ENCODE results near the gene DCAF6.
"Not testable (repeated sequence)": the region's sequence is repeated elsewhere in the genome, so short reads cannot be mapped to it uniquely, and the experiment has no call there.

Gene DCAF6, protein sequence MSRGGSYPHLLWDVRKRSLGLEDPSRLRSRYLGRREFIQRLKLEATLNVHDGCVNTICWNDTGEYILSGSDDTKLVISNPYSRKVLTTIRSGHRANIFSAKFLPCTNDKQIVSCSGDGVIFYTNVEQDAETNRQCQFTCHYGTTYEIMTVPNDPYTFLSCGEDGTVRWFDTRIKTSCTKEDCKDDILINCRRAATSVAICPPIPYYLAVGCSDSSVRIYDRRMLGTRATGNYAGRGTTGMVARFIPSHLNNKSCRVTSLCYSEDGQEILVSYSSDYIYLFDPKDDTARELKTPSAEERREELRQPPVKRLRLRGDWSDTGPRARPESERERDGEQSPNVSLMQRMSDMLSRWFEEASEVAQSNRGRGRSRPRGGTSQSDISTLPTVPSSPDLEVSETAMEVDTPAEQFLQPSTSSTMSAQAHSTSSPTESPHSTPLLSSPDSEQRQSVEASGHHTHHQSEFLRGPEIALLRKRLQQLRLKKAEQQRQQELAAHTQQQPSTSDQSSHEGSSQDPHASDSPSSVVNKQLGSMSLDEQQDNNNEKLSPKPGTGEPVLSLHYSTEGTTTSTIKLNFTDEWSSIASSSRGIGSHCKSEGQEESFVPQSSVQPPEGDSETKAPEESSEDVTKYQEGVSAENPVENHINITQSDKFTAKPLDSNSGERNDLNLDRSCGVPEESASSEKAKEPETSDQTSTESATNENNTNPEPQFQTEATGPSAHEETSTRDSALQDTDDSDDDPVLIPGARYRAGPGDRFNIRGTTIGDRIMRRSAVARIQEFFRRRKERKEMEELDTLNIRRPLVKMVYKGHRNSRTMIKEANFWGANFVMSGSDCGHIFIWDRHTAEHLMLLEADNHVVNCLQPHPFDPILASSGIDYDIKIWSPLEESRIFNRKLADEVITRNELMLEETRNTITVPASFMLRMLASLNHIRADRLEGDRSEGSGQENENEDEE

DNA sequence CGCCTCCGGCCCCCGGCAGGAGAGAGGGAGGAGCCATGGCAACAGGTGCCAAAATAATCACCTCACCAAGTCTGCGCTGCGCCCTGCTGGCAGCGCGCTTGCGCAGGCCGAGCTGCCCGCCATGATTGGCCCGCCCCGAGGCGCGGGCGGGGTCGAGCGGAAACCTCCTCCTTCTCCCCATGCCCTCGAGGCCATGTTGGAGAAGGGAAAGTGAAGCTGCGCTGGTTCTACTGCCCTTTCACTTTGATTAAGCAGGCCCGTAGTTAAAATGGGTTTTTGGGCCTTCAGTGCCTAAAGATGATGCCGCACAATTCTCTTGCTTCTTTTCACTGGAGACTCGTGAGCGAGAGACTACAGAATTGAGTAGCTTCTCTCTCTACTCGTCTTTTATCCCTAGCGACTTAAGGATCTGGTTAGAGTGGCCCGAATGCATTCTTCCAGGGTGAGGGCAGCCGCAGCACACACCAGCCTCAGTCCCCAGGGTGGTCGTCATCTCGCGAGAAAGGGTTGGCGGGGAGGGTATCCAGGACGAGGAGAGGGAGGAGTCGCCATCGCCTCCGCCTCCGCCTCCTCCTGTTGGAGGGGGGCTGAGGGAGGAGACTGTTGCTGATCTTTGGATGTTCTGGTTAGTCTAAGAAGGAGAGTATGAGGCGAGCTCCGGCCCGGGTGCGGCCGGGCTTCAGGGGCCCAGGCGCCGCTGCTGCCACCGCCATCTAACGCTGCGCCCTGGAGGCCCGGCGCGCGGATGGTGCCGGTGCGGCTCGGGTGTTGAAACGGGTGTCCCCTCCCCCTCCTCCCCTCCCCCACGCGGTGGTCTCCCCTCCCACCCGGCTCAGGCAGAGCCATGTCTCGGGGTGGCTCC is at the start of gene DCAF6:
Gene DCAF6, plus strand, starts transcription at position 616 of the 862 bp plus-strand sequence. Its CDS starts 229 bp downstream, at position 845.
- peak; percentile 95 for DNase-seq

DNA sequence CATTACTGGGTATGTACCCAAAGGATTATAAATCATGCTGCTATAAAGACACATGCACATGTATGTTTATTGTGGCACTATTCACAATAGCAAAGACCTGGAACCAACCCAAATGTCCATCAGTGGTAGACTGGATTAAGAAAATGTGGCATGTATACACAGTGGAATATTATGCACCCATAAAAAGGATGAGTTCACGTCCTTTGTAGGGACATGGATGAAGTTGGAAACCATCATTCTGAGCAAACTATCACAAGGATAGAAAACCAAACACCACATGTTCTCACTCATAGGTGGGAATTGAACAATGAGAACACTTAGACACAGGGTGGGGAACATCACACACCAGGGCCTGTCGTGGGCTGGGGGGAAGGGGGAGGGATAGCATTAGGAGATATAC is 49.3 kb upstream of the DCAF6 start:
- DNase-seq: not testable (repeated sequence)

DNA sequence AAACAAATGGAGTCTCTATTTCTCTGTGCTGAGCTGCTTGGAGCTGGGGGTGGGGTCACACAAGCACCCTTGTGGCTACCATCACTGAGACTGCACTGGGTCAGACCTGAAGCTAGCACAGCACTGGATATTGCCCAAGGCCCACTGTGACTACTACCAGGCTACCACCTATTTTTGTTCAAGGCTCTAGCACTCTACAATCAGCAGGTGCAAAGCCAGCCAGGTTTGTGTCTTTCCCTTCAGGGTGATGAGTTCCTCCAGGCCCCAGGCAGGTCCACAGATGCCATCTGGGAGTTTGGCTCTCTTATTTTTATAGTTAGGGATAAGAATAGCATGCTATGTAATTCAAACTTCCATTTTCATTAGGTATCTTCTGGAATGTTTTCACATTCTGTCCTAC is 46.1 kb upstream of the DCAF6 start:
- no peak for DNase-seq

DNA sequence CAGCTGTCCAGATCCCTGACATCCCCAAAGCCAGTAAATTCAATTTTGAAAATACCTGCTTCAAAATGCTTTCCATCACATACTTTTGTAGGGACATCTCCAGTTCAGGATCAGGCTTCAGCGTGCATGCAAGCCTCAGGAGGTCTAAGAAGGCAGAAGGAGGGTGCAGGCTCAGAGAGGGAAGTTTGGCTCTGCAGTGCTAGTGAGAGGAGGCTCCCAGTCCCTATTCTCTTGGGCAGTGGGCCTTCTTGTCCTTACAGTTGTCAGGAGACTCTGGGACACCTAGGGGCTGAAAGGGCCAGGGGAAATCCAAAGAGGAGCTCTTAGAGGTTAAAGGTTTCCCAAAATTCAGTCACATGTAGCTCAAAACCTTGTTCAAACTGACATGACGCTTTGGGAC is 42.7 kb upstream of the DCAF6 start:
- DNase-seq: no peak

DNA sequence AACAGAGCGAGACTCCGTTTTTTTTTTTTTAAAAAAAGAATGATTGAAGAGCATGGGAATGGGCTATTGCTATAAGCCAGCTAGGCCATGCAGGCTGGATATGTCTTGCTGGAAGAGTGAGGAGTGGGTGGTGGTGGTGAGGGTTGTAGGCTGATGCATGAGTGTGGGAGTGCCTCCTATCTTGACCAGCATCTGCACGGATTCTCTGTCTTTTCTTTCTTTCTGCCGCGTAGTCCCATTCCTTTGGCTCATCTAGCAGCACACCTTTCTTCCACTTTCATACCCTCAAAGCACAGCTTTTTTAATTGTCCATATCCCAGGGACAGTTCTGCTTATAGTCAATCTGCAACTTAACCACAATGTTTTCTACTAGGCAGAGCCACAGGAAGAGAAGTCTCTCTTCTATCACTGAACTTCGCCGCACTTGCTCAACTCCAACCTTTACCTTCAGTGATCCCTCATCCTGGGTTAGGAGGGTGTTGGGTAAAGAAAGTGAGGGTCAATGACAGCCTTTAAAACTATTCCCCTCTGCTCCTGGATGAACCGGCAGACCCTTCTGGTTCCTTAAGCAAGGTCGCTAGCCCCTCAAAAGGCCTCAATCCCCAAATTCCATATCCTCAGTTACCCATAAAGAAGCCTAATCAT is 37.8 kb upstream of the DCAF6 start:
- DNase-seq: no peak

DNA sequence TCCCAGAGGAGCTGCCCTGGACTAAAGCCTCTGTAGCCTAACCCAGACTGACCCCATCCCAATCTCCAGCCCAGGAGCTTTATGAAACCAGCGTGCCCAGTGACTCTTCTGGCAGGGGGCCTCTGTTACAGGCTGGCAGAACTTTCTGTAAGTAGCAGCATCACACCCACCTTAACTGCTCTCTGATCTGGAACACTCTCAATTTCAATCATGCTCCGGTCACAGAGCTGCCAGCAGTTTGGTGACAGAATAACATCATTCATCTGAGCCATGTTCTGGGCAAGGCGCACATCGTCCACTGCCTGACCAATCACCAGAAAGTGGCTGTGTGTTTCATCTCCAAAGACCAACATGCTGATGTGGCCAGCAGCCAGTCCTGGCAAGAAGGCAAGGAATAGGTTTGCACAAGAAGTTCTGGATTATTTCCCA is 37.2 kb upstream of the DCAF6 start:
- no peak for DNase-seq

DNA sequence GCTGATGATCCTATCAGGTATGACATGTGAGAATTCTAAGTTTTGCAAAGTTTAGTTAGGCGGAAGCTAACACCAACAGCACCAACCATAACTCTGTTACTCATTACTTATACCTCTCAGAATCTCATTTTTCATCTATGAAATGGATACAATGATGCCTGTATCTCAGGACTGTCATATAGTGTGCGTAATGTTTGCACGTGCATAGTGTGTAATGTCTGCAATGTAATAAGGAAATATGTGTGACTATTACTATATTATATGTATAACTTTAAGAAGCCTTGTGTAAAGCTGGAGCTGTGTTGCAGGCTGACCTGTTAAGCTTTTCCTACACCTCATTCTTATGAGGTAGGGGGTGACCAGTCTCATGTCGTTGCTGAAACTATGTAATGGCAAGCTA is 35.6 kb upstream of the DCAF6 start:
- no peak for DNase-seq

DNA sequence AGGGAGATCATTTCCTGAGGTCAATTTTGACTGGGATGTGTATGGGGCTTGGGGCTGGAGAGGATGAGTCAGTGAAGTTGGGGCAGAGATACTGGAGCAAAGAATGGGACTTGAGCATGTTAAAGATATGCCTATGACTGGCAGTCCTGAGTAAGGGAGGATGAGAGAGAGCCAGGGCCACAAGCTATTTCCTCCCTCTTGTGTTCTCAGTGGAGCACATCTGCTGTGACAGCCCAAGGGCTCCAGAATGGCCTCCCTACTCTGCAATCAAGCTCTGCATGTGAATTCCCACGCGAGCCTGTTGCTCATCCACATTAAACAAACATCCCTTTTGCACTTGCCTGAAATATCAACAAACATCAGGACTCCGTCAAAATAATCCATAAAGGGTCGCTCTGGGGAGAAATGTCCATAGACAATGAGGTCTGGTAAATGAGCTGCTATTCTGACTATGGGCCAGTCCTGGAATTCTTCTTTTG is 31.8 kb upstream of the DCAF6 start:
- DNase-seq: no peak

DNA sequence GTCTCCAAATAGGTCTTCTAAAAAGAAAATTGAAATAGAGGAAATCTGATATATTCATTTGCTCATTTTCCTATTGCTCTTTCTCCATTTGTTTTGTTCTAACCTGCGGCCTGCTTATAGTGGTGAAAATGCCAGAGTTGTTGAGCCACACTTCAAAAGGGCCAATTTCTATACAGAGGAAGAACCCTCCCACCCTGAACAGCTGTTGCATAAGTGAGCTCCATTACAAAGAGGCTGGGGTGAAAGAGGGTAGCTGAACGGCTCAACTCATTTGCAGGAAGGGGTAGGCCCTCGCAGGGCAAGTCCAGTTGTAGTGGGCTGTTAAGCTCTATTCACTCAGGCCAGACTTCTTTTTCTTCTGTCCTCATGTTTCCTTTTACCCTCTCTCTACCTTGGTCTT is 31.3 kb upstream of the DCAF6 start:
- DNase-seq: no peak

DNA sequence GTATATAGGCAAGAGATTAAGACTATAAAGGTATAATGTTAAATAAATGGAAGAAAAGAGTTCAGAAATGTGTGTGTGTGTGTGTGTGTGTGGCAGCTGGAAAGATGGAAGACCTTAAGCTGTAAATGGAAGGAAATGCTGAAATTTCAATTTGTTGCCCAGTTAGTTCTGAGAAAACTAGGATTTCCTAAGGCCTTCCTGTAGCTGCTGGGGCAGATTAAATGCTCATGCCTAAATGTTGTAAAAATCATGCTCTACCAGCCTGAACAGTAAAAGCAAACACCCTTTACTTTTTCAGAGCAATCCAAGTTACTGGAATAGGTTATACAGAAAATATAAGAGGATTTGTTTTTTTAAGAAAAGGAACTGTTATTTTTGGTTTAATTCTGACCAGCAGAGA is 30.8 kb upstream of the DCAF6 start:
- no peak for DNase-seq

DNA sequence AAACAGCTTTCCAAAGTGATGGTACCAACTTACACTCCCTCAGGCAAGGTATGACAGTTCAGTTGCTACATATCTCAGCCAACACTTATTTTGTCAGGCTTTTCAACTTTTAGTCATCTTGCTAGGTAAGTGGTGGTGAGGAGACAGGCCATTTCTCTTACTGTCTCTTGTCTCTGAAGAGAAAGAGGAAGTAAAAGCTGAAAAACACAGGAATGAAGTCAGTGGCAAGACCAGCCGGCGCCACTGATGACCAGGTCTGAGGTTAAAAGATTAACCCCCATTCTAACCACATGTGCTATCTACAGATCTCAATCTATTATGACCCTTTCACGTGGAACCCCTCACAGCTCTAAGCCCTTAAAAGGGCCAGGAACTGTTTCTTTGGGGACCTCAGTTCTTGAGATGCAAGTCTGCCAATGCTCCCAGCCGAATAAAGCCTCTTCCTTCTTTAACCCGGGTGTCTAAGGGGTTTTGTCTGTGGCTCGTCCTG is 26.7 kb upstream of the DCAF6 start:
- no peak for DNase-seq

DNA sequence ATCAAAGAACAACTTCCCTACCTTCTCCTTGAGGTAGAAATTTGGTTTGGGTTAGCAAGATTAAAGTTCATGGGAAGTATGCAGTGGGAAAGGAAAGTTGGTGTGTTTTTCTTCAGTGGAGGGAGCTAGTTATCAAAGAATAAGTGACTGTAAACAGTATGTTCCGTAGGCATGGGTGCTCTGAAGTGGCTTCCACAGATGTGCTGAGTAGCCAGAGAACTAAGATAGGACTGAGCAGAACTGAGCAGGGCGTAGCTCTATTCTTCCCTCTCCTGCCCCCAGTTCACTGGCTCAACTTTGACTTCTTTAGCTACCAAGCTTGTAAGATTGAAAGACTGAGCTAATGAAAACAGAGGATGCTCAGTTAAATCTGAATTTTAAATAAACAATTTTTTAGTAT is 26.0 kb upstream of the DCAF6 start:
- DNase-seq: no peak

DNA sequence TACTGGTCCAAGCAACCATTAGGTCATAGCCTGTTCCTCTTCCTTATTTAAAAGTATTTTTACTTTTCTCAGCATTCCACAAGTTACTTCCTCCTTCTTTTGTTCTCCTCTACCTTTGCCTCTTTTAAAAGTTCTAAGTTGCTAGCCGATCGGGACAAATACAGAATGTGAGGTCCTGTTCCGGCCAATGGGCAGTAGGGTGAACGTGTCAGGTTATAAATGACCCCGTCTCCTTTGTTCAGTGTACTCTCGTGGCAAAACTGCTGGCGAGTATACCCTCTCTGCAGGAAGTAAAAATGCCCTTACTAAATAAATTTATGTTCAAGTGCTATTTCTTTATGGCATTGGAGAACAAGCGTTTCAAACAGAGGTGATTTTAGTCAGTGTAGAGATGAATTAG is 25.1 kb upstream of the DCAF6 start:
- no peak for DNase-seq

DNA sequence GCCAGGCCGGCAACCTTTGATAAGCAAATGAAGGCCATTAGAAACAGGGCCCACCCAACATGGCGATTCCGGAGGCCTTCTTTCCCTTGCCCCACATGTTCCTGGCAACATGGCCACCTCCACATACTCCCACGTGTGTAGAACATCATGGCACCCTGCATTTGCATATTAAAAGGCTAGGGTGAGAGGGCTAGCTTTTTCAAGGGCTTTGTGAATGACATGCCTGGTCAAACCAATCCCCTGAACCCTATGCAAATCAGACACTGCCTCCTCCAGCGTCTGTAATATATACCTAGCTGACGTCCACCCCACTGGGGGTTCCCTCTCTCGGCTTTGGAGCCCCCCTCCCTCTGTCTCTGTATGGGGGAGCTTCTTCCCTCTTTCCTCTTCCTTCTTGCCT is 24.2 kb upstream of the DCAF6 start:
- DNase-seq: no peak

DNA sequence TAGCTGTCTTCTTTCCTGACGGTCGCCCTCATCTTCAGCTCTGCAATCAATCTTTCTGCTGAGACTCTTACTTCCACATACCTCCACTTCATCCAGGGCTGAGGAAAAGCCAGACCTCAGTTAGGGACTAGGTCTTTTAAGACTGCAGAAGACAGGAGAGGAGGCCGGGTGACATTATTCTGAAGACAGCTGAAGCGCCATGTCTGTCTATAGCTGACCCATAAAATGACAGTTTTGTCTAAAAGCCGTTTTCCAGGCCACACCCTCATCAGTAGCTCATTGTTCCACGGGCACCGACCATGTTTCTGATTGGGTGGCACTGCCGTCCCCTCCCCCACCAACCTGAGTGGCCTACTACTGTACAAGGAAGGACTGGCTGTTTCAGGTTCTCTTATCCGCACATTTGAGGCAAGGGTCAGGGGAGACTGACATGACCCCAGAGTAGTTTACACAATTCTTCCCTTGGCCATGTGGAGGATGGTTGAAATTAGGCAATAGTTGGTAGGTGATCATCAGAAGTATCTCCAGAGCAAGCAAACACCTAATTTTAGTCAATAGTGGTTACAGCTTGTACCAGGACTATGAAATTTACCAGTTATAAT is 22.5 kb upstream of the DCAF6 start, which contains the start of gene ADCY10:
Gene ADCY10, minus strand, starts transcription at position 240 of the 602 bp plus-strand sequence. CDS start 8,994 bp downstream, outside the sequence.
- no peak for DNase-seq

DNA sequence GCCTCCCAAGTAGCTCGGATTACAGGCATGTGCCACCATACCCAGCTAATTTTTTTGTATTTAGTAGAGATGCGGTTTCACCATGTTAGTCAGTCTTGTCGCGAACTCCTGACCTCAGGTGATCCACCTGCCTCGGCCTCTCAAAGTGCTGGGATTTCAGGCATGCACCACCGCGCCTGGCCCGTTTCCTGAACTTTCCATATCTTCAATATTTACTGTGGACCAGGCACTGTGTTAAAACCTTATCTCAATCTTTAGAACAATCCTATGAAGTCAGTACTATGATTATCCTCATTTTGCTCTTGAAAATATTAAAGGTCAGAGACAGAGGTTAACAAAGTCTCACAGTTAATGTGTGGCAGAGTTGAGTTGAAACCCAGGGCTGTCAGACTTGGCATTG is 20.9 kb upstream of the DCAF6 start:
- no peak for DNase-seq

DNA sequence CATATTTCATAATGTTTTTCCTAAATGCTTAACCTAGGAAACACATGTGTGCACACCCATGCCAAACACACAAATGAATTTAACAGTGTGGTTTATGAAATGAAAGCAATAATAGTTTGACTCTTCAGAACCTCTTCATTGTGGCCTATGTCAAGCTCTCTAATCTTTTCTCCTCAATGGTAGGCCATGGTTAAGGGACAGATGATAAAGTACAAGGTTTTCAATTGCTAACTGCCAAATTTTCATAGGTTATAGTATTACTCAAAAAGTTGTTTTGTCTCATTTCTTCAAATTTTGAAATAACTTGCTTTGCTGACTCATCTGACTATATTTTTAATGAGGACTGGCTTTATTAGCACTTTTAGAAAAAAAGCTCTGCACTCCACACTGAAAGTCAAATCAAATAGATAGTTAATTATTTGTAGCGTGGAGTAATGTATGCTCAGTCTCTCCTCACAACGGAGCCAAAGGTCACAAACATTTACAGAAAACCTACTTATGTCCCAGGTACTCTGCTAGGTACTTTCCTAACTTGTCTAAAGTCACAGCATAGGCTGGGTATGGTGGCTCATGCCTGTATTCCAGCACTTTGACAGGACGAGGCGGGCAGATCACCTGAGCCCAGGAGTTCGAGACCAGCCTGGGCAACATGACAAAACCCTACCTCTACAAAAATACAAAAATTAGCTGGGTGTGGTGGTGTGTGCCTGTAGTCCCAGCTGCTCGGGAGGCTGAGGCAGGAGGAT is 19.5 kb upstream of the DCAF6 start:
- no peak for DNase-seq

DNA sequence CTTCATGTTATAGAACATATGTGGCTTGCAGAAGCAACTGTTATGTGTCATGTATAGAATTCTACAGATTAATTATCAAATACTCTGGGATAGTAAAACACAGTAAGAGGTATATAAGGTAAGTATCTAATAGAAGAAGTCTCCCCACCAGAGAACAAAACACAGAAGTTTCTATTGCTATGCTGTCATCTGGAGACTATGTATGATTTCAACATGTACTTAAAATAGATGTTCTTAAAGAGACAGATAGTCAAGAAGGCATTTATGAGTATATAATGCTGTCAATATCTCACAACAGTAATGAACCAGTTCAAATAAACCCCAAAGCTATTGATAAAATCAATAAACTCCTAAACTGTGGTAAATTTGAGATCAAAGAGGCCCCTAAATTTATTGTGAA is 14.5 kb upstream of the DCAF6 start:
- DNase-seq: no peak

DNA sequence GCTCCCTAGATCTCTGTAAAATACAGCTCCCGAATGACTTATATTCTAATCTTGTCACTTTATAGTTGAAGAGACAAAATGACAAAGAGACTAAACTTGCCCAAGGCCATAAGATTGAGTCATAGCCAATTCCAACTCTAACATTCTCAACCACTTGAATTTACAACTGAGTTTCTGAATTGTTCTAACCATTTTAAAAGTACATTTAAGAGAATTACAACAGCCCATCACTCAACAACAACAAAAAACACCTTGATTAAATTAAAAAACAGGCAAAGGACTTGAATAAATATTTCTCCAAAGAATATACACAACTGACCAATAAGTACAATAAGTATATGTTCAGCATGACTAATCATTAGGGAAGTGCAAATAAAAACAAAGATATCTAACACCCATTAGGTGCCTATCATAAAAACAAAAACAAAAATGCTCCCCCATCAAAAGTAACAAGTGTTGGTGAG is 13.8 kb upstream of the DCAF6 start:
- no peak for DNase-seq

DNA sequence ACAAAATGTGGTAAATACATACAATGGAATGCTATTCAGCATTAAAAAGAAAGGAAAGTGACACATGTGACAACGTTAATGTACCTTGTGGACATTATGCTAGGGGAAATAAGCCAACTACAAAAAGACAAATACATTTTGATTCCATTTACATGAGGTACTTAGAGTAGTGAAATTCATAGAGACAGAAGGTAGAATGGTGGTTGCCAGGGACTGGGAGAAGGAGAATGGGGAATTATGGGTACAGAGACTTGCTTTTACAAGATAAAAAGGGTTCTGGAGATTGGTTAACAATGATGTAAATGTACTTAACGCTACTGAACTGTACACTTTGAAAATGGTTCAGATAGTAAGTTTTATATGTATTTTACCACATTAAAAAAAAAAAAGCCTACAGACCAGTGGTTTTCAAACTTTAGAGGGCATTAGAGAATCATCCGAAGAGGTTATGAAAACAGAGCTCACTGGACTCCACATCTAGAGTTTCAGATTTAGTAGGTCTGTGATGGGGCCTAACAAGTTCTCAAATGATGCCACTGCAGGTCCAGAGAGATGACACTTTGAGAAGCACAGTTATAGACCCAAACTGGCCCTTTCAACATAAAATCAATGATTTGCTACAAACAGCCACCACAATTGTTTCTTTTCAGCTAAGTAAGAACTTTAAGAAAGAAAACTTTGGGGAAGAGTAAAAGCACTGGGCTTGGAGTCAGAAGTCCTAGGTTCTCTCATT is 13.0 kb upstream of the DCAF6 start:
- DNase-seq: no peak

Measured in stimulated activated naive CD4-positive, alpha-beta T cell treated with Interleukin-2 at 50 U/mL for 16 hours (primary cell).